Measurements from ENCODE around the gene USP25. TPM values are rescaled to one million over a fixed set of nuclear protein-coding genes. Genes with fewer than 3 reads are reported as not detected.

Gene USP25
- total RNA-seq, 1 experiment from 2014 or later: 33.6 TPM

DNA sequence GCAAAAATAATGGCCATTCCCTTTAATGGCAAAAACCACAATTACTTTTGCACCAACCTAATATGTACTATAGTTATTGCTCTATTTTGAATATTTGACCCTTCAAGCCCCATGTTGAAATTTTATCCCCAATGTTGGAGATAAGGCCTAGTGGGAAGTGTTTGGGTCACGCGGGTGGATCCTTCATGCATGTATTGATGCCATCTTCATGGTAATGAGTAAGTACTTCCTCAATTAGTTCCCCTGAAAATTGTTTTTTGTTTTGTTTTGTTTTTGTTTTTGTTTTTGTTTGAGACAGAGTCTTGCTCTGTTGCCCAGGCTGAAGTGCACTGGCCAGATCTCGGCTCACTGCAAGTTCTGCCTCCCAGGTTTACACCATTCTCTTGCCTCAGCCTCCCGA lies 9.8 kb upstream of the USP25 start:
- Histone ChIP-seq H4K20me1 (ENCODE audit: insufficient read depth) (no peaks in the 10 kb centered on the region), H3K4me2 (ENCODE audit: low read length) (no peak overlapping the region), H3K9me2 (ENCODE audit: insufficient read depth) (no peaks in the 10 kb centered on the region), H3K79me2 (ENCODE audit: insufficient read depth, low read length) (no peaks in the 10 kb centered on the region), H3K27ac (ENCODE audit: low read depth, low read length) (no peak overlapping the region), H2AFZ (ENCODE audit: low read depth, low read length, poor library complexity, severe bottlenecking) (no peak overlapping the region), H3K4me1 (ENCODE audit: control insufficient read depth in 1 of 2, insufficient read depth in 2 of 2, low read length in 2 of 2) (peaks cover 9 to 12% of the 10 kb centered on the region in 2 experiments; a peak in 3 of 4 replicates), H3K4me3 (replicated peaks in 1 of 2; ENCODE audit: low read depth in 1 of 2, low read length in 2 of 2) (no peak overlapping the region), H3K9ac (ENCODE audit: low read length) (no peak overlapping the region), H3K36me3 (ENCODE audit: control insufficient read depth in 1 of 2, insufficient read depth in 2 of 2, low read length in 2 of 2) (no peaks in the 10 kb centered on the region), H3K27me3 (ENCODE audit: insufficient read depth, low read length) (no peaks in the 10 kb centered on the region), H3K9me3 (ENCODE audit: control insufficient read depth in 1 of 2, insufficient read depth in 1 of 2, low read depth in 1 of 2, low read length in 2 of 2) (no peaks in the 10 kb centered on the region)
- ATAC-seq: no peak
- POLR2A ChIA-PET: no interaction called here
- intact Hi-C loops (cut with micrococcal nuclease): no loop called here
- no peak for DNase-seq (ENCODE audit: low read depth, low spot score)
- BruUV-seq (replicated peaks): no TSS peak
- CTCF ChIA-PET: no interaction called here
- RAD21 ChIA-PET (ENCODE audit: low non-redundant PET in 1 of 2, low total read pairs in 2 of 2, uncharacterized antibody in 2 of 2, unreplicated experiment in 2 of 2): no interaction called here
- TF ChIP-seq POLR2AphosphoS5 (IDR thresholded peaks at IDR 0.05; ENCODE audit: low read depth, low read length): no peak
- TF ChIP-seq, protein P1, sequence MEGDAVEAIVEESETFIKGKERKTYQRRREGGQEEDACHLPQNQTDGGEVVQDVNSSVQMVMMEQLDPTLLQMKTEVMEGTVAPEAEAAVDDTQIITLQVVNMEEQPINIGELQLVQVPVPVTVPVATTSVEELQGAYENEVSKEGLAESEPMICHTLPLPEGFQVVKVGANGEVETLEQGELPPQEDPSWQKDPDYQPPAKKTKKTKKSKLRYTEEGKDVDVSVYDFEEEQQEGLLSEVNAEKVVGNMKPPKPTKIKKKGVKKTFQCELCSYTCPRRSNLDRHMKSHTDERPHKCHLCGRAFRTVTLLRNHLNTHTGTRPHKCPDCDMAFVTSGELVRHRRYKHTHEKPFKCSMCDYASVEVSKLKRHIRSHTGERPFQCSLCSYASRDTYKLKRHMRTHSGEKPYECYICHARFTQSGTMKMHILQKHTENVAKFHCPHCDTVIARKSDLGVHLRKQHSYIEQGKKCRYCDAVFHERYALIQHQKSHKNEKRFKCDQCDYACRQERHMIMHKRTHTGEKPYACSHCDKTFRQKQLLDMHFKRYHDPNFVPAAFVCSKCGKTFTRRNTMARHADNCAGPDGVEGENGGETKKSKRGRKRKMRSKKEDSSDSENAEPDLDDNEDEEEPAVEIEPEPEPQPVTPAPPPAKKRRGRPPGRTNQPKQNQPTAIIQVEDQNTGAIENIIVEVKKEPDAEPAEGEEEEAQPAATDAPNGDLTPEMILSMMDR (IDR thresholded peaks at IDR 0.05 in 2 of 3, conservative IDR thresholded peaks at IDR 0.05 in 1 of 3; ENCODE audit: borderline replicate concordance in 1 of 3, insufficient read depth in 1 of 3, low read depth in 2 of 3, low read length in 2 of 3): no peak
- TF ChIP-seq SIN3A (IDR thresholded peaks at IDR 0.05; ENCODE audit: low read depth): no peak
- TF ChIP-seq, protein P2, sequence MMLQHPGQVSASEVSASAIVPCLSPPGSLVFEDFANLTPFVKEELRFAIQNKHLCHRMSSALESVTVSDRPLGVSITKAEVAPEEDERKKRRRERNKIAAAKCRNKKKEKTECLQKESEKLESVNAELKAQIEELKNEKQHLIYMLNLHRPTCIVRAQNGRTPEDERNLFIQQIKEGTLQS (IDR thresholded peaks at IDR 0.05): no peak

DNA sequence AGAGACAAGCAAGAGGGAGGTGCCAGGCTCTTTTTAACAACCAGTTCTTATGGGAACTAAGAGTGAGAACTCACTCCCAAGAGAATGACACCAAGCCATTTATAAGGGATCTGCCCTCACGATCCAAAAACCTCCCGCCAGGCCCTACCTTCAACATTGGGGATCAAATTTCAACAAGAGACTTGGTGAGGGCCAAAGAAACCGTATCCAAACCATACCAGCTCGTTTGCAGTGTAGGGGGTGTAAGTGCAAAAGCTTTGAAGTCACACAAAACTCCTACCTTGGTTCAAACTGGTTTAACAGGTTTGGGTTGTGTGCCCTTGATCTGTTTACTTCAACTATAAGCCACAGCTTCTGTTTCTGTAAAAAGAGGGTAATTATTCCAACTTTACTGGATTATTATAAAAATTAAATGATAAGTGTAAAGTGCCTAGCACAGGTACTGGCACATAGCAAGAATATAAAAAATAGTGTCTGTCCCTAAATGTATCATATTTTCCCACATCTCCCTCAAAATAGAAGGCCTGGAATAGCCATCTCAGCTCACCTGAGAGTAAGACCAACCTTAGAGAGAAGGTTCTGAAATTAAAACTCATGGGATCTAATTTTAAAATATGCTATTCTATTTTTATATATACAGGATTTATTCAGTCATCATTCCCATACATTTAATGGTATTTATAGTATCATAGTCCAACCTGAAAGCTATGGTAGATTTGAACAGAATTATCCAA lies 7.0 kb upstream of the USP25 start:
- Histone ChIP-seq H3K9me3 (ENCODE audit: control insufficient read depth in 1 of 2, insufficient read depth in 1 of 2, low read depth in 1 of 2, low read length in 2 of 2) (no peaks in the 10 kb centered on the region), H3K36me3 (ENCODE audit: control insufficient read depth in 1 of 2, insufficient read depth in 2 of 2, low read length in 2 of 2) (no peaks in the 10 kb centered on the region), H3K4me2 (ENCODE audit: low read length) (peak overlapping the region; percentile 37), H3K27ac (ENCODE audit: low read depth, low read length) (no peak overlapping the region), H3K9me2 (ENCODE audit: insufficient read depth) (no peaks in the 10 kb centered on the region), H3K27me3 (ENCODE audit: insufficient read depth, low read length) (no peaks in the 10 kb centered on the region), H3K4me1 (ENCODE audit: control insufficient read depth in 1 of 2, insufficient read depth in 2 of 2, low read length in 2 of 2) (peaks cover 9 to 12% of the 10 kb centered on the region in 2 experiments; a peak in 3 of 4 replicates), H4K20me1 (ENCODE audit: insufficient read depth) (no peaks in the 10 kb centered on the region), H3K4me3 (replicated peaks in 1 of 2; ENCODE audit: low read depth in 1 of 2, low read length in 2 of 2) (no peak overlapping the region), H3K9ac (ENCODE audit: low read length) (no peak overlapping the region), H3K79me2 (ENCODE audit: insufficient read depth, low read length) (no peaks in the 10 kb centered on the region), H2AFZ (ENCODE audit: low read depth, low read length, poor library complexity, severe bottlenecking) (peak overlapping the region; percentile 14)
- RAD21 ChIA-PET (ENCODE audit: low non-redundant PET in 1 of 2, low total read pairs in 2 of 2, uncharacterized antibody in 2 of 2, unreplicated experiment in 2 of 2): no interaction called here
- BruUV-seq (replicated peaks): no TSS peak
- ATAC-seq (no peak; the same call in 1 of the 2 replicates), DNase-seq (ENCODE audit: low read depth, low spot score) (no peak)
- intact Hi-C loops (cut with micrococcal nuclease): no loop called here
- TF ChIP-seq, protein P3, sequence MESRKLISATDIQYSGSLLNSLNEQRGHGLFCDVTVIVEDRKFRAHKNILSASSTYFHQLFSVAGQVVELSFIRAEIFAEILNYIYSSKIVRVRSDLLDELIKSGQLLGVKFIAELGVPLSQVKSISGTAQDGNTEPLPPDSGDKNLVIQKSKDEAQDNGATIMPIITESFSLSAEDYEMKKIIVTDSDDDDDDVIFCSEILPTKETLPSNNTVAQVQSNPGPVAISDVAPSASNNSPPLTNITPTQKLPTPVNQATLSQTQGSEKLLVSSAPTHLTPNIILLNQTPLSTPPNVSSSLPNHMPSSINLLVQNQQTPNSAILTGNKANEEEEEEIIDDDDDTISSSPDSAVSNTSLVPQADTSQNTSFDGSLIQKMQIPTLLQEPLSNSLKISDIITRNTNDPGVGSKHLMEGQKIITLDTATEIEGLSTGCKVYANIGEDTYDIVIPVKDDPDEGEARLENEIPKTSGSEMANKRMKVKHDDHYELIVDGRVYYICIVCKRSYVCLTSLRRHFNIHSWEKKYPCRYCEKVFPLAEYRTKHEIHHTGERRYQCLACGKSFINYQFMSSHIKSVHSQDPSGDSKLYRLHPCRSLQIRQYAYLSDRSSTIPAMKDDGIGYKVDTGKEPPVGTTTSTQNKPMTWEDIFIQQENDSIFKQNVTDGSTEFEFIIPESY (IDR thresholded peaks at IDR 0.05; ENCODE audit: extremely low read depth, insufficient replicate concordance, low read length): no peak
- TF ChIP-seq CBX3 (IDR thresholded peaks at IDR 0.05; ENCODE audit: low read depth) (no peak), SRF (IDR thresholded peaks at IDR 0.05; ENCODE audit: low read depth) (no peak), ZNF274 (IDR thresholded peaks at IDR 0.05; ENCODE audit: low read depth, low read length) (no peak), CEBPB (IDR thresholded peaks at IDR 0.05; ENCODE audit: low read depth) (no peak), ELF1 (IDR thresholded peaks at IDR 0.05; ENCODE audit: borderline replicate concordance, low read depth) (no peak), JUND (IDR thresholded peaks at IDR 0.05) (no peak)
- POLR2A ChIA-PET: no interaction called here
- CTCF ChIA-PET: no interaction called here
